GM21390 (cell line): ENCODE measurements around the gene THAP7.

Experiments used
- ATAC-seq: cut with Tn5 transposase; IDR thresholded peaks from one replicate; pipeline ENCODE4 v1.9.1; 2021; ENCODE audit not compliant: unreplicated experiment

THAP7 gene

DNA sequence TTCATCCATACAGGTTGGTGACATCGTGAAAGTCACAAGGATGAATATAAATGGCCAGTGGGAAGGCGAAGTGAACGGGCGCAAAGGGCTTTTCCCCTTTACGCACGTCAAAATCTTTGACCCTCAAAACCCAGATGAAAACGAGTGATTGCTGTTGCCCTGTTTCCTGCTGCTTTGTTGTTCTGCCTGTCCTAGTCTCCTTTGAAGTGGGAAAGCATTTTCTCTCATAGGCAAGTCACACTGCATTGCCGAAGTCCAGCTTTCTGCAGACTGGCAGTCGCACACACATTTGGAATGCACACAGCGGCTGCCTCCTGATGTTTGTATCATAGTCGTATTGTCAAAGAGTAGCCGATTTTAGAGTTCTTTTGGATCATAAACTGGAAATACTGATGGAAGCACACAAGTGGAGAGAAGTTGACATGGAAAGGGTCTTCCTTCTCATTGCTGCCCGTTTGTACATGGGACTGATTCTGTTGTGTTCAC, 52.2 kb downstream of the THAP7 start:
- no peak for ATAC-seq
